GM19035 (cell line): Measurements from ENCODE around the gene CHCHD3.

Source experiments
- ATAC-seq: cut with Tn5 transposase; IDR thresholded peaks from one replicate; pipeline ENCODE4 v1.9.1; 2021; ENCODE audit not compliant: unreplicated experiment

Gene CHCHD3

DNA sequence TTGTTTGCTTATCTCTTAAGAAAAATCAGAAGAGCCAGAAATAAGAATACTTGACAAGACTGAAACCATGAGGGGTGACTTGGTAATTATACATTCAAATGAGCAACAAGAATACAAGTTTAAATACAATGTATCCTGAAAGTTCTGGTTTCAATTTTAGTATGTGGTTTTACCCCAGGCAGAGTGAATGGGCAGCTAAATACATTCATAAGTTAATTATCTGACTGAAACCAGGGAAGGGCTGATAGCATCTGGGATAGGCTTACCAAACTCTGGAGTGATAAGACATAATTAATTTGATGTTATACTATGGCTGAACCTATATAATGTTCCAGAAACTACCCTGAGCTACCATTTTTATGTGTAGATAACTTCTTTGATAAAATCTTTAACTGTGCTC is 253.4 kb downstream of the CHCHD3 start:
- ATAC-seq: no peak

- ATAC-seq: no peak
Measured at GRCh38 chr7:132825932-132826835, 255.7 kb downstream of the CHCHD3 start.

DNA sequence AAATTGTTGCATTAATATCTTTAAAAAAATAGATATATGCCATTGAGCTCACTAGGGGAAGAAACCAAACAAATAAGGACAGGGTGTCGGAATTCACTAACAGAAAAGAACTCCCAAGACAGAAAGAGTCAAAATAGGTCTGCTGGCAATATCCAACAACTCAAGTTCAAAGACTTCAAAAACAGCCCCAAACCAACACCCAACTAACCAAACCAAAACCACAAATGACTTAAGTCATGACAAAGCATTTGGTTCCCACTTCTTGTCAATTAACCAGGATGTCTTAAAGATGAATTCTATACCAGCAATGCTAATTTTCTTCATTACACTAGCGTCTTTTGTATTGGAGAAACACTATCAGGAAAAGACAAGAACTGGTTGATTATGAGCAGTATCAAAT is 256.7 kb downstream of the CHCHD3 start:
- ATAC-seq: no peak

DNA sequence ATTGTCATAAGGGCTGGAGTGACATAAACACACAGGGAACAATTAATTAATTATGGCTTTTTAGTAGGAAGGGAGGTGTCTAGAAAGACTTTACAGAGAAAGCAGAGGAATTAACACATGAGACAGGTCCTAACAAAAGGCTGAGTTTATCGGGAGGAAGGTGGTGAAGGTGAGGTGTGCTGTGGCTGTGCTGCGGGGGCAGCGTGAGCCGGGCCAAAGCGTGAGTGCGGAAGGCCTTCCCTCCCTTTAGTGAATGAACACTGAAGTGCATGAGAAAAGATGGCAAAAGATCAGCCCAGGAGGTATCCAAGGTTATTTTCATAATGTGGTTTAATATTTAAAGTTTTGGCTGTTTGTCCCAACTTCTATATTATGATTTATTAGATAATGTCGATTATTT is 262.2 kb downstream of the CHCHD3 start:
- ATAC-seq: no peak

GRCh38 chr7:132817949-132818348 is 263.9 kb downstream of the CHCHD3 start:
- no peak for ATAC-seq

GRCh38 chr7:132815696-132816311 is 266.1 kb downstream of the CHCHD3 start:
- no peak for ATAC-seq

DNA sequence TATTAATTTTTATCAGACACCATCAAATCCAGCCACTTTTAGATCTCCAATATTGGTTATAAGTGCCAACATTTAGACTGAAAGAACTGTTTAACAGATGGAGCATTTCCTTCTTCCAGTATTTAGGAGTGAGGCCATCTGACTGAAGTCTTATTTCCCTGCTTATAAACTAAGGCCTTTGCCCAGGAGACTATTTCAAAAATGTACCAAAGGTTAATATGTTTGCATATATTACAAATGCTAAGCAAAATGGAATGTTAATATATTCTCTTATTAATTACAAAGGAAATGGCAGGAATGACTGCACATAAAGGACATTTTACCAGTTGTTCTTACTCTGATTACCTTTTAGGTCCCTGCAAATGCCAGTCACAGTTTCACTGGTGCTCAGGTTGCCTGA is 266.8 kb downstream of the CHCHD3 start:
- no peak for ATAC-seq

GRCh38 chr7:132810561-132810960 is 271.3 kb downstream of the CHCHD3 start:
- no peak for ATAC-seq

DNA sequence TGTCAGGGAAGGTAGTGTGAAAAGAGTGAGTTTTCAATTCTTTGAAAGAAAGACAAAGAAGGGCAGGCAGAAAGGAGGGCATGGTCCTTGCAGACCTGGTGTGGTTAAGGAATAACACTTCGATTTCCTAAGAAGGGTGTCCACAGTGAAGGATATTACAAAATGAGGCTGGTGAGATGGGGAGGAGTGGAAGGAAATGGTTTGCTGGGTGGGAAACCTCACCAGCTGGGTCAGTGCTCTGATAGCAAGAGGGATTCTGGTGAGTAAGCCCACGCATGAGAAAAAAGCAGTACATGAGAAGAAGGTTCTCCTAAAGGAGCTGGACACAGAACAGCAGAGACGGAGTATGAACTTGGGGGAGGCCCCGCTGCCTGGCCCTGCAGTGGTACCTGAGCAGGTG is 275.1 kb downstream of the CHCHD3 start:
- ATAC-seq: no peak

- ATAC-seq: no peak
Measured at GRCh38 chr7:132805766-132806165, 276.1 kb downstream of the CHCHD3 start.

GRCh38 chr7:132804849-132805485 is 276.9 kb downstream of the CHCHD3 start:
- ATAC-seq: no peak

DNA sequence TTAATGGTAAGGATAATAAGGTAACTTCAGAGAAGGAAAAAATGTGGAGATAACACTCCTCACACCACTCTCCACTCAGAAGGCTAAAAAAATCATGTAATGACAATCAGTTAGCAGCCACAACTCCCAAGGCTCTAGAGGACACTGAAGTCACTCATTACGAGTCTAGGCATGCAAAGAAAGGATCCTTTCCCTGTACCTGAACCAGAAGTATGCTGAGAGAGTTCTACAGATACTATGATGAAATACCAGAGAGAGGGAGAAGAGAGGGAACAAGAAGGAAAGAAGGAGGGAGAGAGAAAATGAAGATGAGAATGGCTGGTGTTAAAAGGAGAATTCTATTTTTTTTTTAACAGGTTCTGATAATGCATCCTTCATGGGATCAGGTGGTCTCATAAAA is 281.4 kb downstream of the CHCHD3 start:
- ATAC-seq: no peak

- no peak for ATAC-seq
Measured at GRCh38 chr7:132799081-132799413, 282.8 kb downstream of the CHCHD3 start.

- ATAC-seq: no peak
Measured at GRCh38 chr7:132797152-132797551, 284.7 kb downstream of the CHCHD3 start.

- no peak for ATAC-seq
Measured at GRCh38 chr7:132793474-132793873, 288.4 kb downstream of the CHCHD3 start.

DNA sequence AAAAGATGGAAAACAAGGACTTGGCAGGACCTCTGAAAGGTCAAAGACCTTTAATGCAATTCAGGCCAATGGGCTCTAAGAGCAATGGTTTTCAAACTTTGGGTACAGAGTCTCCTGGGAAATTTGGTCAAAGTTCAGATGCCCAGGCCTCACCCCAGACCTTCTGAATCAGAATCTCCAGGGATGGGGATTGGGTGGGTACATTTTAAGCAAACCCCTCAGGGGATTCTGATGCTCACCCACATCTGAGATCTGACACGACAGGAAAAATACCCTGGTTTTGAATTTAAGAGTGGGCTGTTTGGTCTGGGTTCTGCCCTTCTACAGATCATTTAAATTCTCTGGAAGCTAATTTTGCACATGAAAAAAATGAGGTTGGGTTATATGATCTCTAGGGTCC is 290.9 kb downstream of the CHCHD3 start:
- ATAC-seq: no peak

GRCh38 chr7:132790104-132790503 is 291.8 kb downstream of the CHCHD3 start:
- no peak for ATAC-seq

- no peak for ATAC-seq
Measured at GRCh38 chr7:132789281-132789680, 292.6 kb downstream of the CHCHD3 start.

DNA sequence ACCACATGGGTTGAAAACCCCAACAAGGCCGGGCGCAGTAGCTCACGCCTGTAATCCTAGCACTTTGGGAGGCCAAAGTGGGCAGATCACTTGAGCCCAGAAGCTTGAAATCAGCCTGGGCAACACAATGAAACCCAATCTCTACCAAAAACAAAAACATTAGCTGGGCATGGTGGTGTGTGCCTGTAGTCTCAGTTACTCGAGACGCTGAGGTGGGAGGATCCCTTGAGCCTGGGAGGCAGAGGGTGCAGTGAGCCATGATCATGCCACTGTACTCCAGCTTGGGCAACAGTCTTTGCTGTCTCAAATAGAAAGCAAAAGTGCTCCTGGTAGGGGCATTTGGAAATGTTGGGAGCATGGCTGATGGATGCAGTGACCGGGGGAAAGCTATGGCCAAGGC is 296.0 kb downstream of the CHCHD3 start:
- ATAC-seq: no peak

- ATAC-seq: no peak
Measured at GRCh38 chr7:132784406-132784805, 297.5 kb downstream of the CHCHD3 start.

DNA sequence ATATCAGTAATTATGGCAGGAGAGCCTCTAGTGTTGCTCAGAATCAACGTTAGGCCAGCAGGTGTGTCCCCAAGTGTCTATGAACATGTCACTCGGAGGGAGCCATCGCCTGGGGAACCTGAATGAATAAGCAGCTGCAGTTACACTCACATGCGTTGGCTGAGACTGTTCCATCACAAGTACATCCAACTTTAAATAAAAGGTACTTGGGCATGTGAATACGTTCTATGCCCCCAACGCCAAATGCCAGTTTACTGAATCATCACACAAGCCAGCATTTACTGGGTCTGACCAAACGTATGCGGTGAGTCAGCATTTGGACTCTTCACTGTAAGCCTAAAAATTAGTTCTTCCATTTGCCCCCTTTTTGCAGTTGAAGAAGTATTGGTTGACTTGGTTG is 298.1 kb downstream of the CHCHD3 start:
- no peak for ATAC-seq
